ENCODE measurements around the gene CCDC13.

DNA sequence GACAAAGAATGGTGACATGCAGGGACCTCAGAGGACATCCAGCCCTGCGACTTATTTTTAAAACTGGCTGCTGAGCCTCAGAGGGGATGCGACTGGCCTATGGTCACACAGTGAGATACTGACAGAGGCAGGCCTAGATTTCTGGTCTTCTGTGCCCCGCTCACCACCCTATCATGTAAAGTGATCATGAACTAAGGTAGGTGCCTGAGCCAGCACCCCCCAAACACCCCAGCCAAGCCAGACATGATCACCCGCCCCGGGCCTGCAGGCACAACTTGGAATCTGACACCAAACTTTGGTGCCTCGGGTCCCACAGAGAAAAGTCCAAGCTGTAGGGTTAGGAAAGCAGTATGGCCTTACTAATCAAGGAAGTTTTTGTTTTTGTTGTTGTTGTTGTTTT, 36.5 kb downstream of the CCDC13 start:
- TF ChIP-seq, protein P1, sequence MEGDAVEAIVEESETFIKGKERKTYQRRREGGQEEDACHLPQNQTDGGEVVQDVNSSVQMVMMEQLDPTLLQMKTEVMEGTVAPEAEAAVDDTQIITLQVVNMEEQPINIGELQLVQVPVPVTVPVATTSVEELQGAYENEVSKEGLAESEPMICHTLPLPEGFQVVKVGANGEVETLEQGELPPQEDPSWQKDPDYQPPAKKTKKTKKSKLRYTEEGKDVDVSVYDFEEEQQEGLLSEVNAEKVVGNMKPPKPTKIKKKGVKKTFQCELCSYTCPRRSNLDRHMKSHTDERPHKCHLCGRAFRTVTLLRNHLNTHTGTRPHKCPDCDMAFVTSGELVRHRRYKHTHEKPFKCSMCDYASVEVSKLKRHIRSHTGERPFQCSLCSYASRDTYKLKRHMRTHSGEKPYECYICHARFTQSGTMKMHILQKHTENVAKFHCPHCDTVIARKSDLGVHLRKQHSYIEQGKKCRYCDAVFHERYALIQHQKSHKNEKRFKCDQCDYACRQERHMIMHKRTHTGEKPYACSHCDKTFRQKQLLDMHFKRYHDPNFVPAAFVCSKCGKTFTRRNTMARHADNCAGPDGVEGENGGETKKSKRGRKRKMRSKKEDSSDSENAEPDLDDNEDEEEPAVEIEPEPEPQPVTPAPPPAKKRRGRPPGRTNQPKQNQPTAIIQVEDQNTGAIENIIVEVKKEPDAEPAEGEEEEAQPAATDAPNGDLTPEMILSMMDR (IDR thresholded peaks at IDR 0.05) = no peak
- TF ChIP-seq POLR2A (IDR thresholded peaks at IDR 0.05) = no peak
